Muscle layer of colon (tissue), 2 donors: ENCODE data around the gene AFF1.

Experiments
- H3K27ac ChIP-seq: one replicate; pipeline ENCODE4 v1.7.0; 2013; ENCODE audit warnings: low read depth, mild to moderate bottlenecking, low read length, moderate library complexity
- H3K27me3 ChIP-seq, 2 donors: one replicate each; pipeline ENCODE4 v1.7.0; 2013; ENCODE audit warnings: low read length in 2 of 2, mild to moderate bottlenecking in 2 of 2; ENCODE audit not compliant: insufficient read depth in 2 of 2, control insufficient read depth in 1 of 2
- H3K36me3 ChIP-seq: one replicate; pipeline ENCODE4 v1.7.0; 2013; ENCODE audit warnings: mild to moderate bottlenecking, low read length; ENCODE audit not compliant: insufficient read depth
- H3K4me1 ChIP-seq: one replicate; pipeline ENCODE4 v1.7.0; 2013; ENCODE audit warnings: mild to moderate bottlenecking, low read length; ENCODE audit not compliant: insufficient read depth
- H3K4me3 ChIP-seq, 2 donors: one replicate each; pipeline ENCODE4 v1.7.0; 2013; ENCODE audit warnings: low read length in 2 of 2, low read depth in 1 of 2, mild to moderate bottlenecking in 1 of 2, moderate library complexity in 1 of 2
- H3K9ac ChIP-seq: one replicate; pipeline ENCODE4 v1.7.0; 2013; ENCODE audit warnings: low read length
- H3K9me3 ChIP-seq: one replicate; pipeline ENCODE4 v1.7.0; 2013; ENCODE audit warnings: mild to moderate bottlenecking, low read length
- donor health status: abdominal sarcoma.
- donor health status: Adenocarcinoma of cecum.

The AFF1 gene

DNA sequence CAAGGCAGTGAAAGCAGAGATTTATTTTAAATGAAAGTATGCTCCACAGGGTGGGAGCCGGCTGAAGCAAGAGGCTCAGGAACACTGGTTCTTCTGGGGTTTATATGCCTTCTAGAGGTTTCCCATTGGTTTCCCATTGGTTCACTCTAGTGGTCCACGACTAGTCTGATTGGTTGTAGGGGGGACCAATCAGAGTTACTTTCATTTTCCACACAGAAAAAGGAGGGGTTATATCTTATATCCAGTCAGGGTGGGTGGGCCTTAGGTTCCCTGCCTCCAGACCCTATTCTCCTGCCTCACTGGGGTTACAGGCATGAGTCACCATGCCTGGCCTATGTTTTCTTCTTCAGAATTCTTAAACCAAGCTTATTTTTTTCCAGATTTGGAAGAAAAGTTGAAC is 184.0 kb downstream of the AFF1 start:
- Histone ChIP-seq H3K36me3 (peaks cover 40% of the 10 kb centered on the region), H3K4me1 (peaks cover 73% of the 10 kb centered on the region), H3K4me3 (peak overlapping the region in 1 of 2 donors; percentile 64), H3K9me3 (no peaks in the 10 kb centered on the region), H3K27me3 (no peaks in the 10 kb centered on the region), H3K27ac (peak overlapping the region; percentile 56), H3K9ac (no peak overlapping the region)

- no peaks in the 10 kb centered on the region for H3K9me3 ChIP-seq
- peak overlapping the region; percentile 60 for H3K9ac ChIP-seq
- H3K4me1 ChIP-seq = peaks cover 75% of the 10 kb centered on the region
- H3K36me3 ChIP-seq = peaks cover 38% of the 10 kb centered on the region
- H3K27ac ChIP-seq = peak overlapping the region; percentile 56
- H3K4me3 ChIP-seq = peak overlapping the region in 1 of 2 donors; percentile 64
- H3K27me3 ChIP-seq = no peaks in the 10 kb centered on the region
These were observed 185.2 kb downstream of the AFF1 start for GRCh38 chr4:87120010-87120409.

DNA sequence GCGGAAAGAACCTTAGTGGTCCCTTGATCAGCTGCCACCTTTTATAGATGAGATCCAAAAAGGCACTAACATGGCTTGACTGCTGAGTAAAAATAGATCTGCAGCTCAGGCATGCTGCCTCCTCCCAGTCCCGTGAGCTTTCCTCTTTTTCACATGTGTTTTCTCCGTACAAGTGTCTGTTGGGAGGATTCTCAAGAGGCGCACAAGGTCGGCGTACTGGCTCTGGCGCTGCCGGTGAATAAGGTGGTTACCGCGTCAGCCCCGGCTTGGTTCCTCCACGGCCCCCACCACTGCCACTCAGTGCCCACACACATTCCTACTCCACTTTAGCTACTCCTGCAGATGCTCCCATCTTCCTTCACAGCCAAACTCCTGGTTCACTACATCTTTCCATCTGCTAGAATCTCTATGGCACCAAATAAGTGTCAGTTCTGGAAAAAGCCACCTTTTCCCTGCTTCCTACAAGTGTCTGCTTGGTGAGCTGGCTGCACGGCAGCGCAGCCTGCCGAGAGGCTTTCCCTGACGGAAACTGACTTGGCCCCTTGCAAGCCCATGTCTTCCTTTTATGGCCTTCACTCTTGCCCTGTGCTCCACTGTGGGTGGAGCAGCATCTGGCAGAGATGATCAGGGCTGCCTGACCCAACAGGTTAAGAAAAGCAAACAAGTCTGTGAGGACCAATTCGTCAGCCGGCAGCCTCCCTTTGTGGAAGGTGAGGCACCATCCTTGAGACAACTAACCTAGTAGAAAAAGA is 185.8 kb downstream of the AFF1 start:
- H3K4me3 ChIP-seq = peak overlapping the region in 1 of 2 donors; percentile 64
- H3K27me3 ChIP-seq = no peaks in the 10 kb centered on the region
- H3K9ac ChIP-seq = peak overlapping the region; percentile 60
- peaks cover 75% of the 10 kb centered on the region for H3K4me1 ChIP-seq
- no peaks in the 10 kb centered on the region for H3K9me3 ChIP-seq
- peaks cover 38% of the 10 kb centered on the region for H3K36me3 ChIP-seq
- peak overlapping the region; percentile 56 for H3K27ac ChIP-seq

DNA sequence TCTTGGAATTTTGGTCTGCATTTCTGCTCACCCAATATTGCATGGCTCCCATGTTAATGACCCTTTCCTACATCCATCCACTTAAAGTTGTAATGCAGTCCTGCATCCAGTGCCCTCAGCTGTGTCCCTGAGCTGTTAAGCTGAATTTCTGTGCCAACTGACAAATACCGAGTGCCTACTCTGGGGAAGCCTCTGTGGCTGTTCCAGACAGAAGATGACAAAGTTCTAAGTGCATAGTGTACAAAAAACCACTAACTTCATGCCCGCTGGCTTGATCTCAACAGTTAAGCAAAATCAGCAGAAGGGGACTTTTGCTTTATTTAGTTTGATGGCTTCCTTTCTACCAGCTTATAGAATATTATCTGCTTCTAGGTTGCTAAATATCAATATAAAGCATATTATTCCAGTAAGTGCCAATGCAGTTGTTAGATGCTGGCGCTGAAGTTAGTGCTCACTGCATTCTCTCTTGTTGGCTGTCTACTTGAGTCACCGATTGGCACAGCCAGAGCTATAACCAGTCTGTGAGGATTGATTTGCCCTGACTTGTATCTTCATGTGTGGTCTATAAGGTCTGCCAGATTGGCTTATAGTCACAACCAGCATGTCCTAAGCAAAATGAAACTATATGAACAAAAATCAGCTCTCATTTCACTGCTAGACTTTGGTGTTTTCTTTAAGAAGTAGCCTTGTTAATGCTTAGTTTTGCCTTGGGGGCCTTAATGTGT is 186.7 kb downstream of the AFF1 start:
- Histone ChIP-seq H3K4me3 (peak overlapping the region in 1 of 2 donors; percentile 64), H3K27ac (peak overlapping the region; percentile 56), H3K9me3 (no peaks in the 10 kb centered on the region), H3K36me3 (peaks cover 38% of the 10 kb centered on the region), H3K4me1 (peaks cover 72% of the 10 kb centered on the region), H3K9ac (peak overlapping the region; percentile 60), H3K27me3 (no peaks in the 10 kb centered on the region)

DNA sequence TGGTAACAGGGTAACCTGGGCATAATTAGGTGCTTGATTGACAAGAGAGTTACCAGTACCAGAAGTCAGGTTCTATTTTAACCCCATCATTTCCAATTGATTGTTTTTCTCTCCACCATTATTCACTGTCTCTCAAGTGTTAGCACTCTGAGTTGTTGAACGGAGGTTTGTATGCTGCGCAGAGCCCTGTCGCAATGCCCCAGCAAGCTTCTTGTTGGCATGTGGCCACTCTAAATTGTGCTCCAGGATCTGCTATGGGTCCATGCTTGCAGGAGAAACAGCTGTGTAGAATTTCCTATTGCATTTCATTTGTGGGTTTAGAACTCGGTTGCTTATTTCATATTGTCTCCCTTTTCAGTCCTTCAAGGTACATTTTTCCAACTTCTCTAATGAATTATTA is 187.4 kb downstream of the AFF1 start:
- H3K4me3 ChIP-seq = no peak overlapping the region
- no peaks in the 10 kb centered on the region for H3K9me3 ChIP-seq
- H3K27me3 ChIP-seq = no peaks in the 10 kb centered on the region
- H3K27ac ChIP-seq = peak overlapping the region; percentile 40
- H3K36me3 ChIP-seq = peaks cover 38% of the 10 kb centered on the region
- H3K9ac ChIP-seq = no peak overlapping the region
- H3K4me1 ChIP-seq = peaks cover 64% of the 10 kb centered on the region

DNA sequence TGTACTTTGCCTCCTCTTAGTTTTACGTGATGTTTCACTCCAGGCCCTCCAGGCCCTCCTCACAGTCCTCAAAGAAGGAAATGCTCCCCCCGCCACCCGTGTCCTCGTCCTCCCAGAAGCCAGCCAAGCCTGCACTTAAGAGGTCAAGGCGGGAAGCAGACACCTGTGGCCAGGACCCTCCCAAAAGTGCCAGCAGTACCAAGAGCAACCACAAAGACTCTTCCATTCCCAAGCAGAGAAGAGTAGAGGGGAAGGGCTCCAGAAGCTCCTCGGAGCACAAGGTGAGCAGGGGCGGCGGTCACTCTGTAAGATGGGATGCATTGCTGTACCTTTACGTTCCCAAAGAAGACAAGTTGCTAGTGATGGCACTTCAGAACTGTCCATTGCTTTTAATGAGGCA is 191.2 kb downstream of the AFF1 start:
- Histone ChIP-seq H3K9me3 (no peaks in the 10 kb centered on the region), H3K27ac (no peak overlapping the region), H3K4me3 (no peak overlapping the region), H3K4me1 (peaks cover 26% of the 10 kb centered on the region), H3K27me3 (no peaks in the 10 kb centered on the region), H3K36me3 (peaks cover 61% of the 10 kb centered on the region), H3K9ac (no peak overlapping the region)

GRCh38 chr4:87128006-87128705 is 193.3 kb downstream of the AFF1 start:
- no peak overlapping the region for H3K27ac ChIP-seq
- H3K4me3 ChIP-seq = no peak overlapping the region
- H3K4me1 ChIP-seq = peaks cover 9% of the 10 kb centered on the region
- no peaks in the 10 kb centered on the region for H3K9me3 ChIP-seq
- no peak overlapping the region for H3K9ac ChIP-seq
- no peaks in the 10 kb centered on the region for H3K27me3 ChIP-seq
- peaks cover 82% of the 10 kb centered on the region for H3K36me3 ChIP-seq

GRCh38 chr4:87129681-87130080 is 194.9 kb downstream of the AFF1 start:
- peaks cover 93% of the 10 kb centered on the region for H3K36me3 ChIP-seq
- H3K27ac ChIP-seq = no peak overlapping the region

DNA sequence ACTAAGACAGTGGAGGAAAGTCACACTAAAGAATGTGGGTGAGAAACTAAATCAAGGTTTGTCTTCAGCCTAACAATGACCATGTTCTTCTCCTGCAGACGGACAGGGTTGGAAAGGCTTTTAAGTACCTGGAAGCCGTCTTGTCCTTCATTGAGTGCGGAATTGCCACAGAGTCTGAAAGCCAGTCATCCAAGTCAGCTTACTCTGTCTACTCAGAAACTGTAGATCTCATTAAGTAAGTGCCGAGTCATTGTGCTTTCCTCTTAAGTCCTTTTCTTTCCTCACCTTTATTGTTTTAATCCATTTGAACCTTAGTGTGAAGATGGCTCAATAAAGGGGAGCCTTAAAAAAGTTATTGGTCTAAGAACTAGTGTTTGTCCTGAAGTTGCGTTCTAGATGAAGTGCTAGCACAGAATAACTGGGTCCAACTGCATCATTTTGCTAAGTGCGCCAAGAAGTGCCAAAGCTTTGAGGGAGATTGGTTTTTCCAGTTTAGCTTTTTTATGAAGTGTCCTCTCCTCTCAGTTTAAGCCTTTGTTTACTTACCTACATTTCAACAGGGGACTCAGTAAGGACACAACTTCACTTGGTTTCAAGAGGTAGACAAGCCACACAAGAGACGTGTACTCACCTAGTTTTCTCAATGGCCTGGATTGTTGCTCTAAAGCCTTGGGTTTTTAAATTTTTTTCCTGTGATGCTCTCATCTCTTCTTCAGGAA is 196.3 kb downstream of the AFF1 start:
- H3K27ac ChIP-seq = no peak overlapping the region
- no peaks in the 10 kb centered on the region for H3K9me3 ChIP-seq
- no peak overlapping the region for H3K9ac ChIP-seq
- no peaks in the 10 kb centered on the region for H3K27me3 ChIP-seq
- peaks cover 91% of the 10 kb centered on the region for H3K36me3 ChIP-seq
- no peaks in the 10 kb centered on the region for H3K4me1 ChIP-seq
- H3K4me3 ChIP-seq = no peak overlapping the region

More at GRCh38 chr4:87129681-87130080, 194.9 kb downstream of the AFF1 start:
- Histone ChIP-seq H3K9me3 (no peaks in the 10 kb centered on the region), H3K27me3 (no peaks in the 10 kb centered on the region), H3K9ac (no peak overlapping the region), H3K4me3 (no peak overlapping the region), H3K4me1 (no peaks in the 10 kb centered on the region)

DNA sequence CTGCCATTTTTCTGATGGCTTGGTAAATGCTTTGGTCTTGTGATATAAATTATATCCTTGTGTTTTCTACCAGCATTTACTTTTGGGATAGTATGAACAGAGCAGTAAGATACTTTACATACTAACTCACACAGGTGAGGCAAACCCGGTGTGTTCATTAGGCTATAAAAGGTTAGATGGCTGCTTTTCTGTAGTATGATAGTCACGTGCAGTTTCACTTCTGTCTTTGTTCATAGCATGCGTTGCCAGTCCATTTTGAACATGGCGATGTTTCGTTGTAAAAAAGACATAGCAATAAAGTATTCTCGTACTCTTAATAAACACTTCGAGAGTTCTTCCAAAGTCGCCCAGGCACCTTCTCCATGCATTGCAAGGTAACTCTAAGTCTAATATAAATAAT is 197.2 kb downstream of the AFF1 start:
- no peak overlapping the region for H3K27ac ChIP-seq
- H3K4me3 ChIP-seq = no peak overlapping the region
- peaks cover 90% of the 10 kb centered on the region for H3K36me3 ChIP-seq
- no peaks in the 10 kb centered on the region for H3K27me3 ChIP-seq
- H3K9ac ChIP-seq = no peak overlapping the region
- no peaks in the 10 kb centered on the region for H3K9me3 ChIP-seq
- H3K4me1 ChIP-seq = no peaks in the 10 kb centered on the region

GRCh38 chr4:87133183-87133582 is 198.4 kb downstream of the AFF1 start:
- H3K36me3 ChIP-seq = peaks cover 83% of the 10 kb centered on the region
- no peak overlapping the region for H3K27ac ChIP-seq
- H3K4me3 ChIP-seq = no peak overlapping the region
- H3K9ac ChIP-seq = no peak overlapping the region
- no peaks in the 10 kb centered on the region for H3K27me3 ChIP-seq
- H3K4me1 ChIP-seq = no peaks in the 10 kb centered on the region
- no peaks in the 10 kb centered on the region for H3K9me3 ChIP-seq
